K562 (cell line): ENCODE measurements around the gene JADE2. TPM values are rescaled to one million over a fixed set of nuclear protein-coding genes. Genes with fewer than 3 reads are reported as not detected.

ENCODE experiments used
- ATAC-seq: fragments of 200-7000 bp; cut with Tn5 transposase; 3 replicates; pipeline ENCODE4 v1.9.1; 2020; ENCODE audit warnings: moderate library complexity
- BruUV-seq: library from RNA; stranded (reverse); fragments of 400-500 nt; replicated peaks from 2 replicates; lab custom pipeline; 2021; lab: Mats Ljungman, UMichigan
- CTCF ChIA-PET: fragments of 300-600 bp; formaldehyde crosslinking; extraction: SDS; loops from one replicate; lab custom pipeline; 2021; ENCODE audit warnings: low intra/inter-chr PET ratio; lab: Yijun Ruan, JAX
- POLR2A ChIA-PET: fragments of 300-600, 350-650 bp; sonication (Branson Sonifier 250); formaldehyde crosslinking; extraction: SDS; loops from one replicate; lab custom pipeline; 2021; ENCODE audit warnings: antibody characterized with exemption, inconsistent platforms; lab: Yijun Ruan, JAX
- DNase-seq, 4 experiments: peaks; one replicate each; pipeline versions ENCODE4 v3.0.0 to v3.0.0-alpha.2; 2011 to 2018; ENCODE audit warnings: low spot score in 3 of 4, mixed read lengths in 3 of 4; ENCODE audit errors: extremely low read depth in 1 of 4
- FAIRE-seq: peaks from 2 replicates; lab custom pipeline; 2011; peaks lifted over from hg19 to GRCh38; lab: Jason Lieb, UNC
- H2AFZ ChIP-seq: 2 replicates; pipeline ENCODE4 v1.6.0; 2011; ENCODE audit warnings: low read depth, low read length, control low read depth, inconsistent platforms
- H3K27ac ChIP-seq: fragments of 200-600 bp; 3 replicates; pipeline ENCODE4 v1.8.0; 2011; ENCODE audit warnings: low read depth, mild to moderate bottlenecking, control low read depth, inconsistent platforms, low read length, moderate library complexity, mixed read lengths; ENCODE audit errors: extremely low read depth
- H3K27me3 ChIP-seq, 2 experiments: fragments of 300-600 bp in 1 of 2; 2 replicates in 1 of 2; 3 replicates in 1 of 2; pipeline versions ENCODE4 v1.6.0 to v1.8.0; 2011; ENCODE audit warnings: inconsistent platforms in 2 of 2, low read length in 2 of 2, mild to moderate bottlenecking in 1 of 2, mixed read lengths in 1 of 2, moderate library complexity in 1 of 2; ENCODE audit not compliant: control insufficient read depth in 2 of 2, insufficient read depth in 2 of 2
- H3K36me3 ChIP-seq: fragments of 300-600 bp; 3 replicates; pipeline ENCODE4 v1.8.0; 2011; ENCODE audit warnings: mild to moderate bottlenecking, low read length, inconsistent platforms; ENCODE audit not compliant: control insufficient read depth, insufficient read depth
- H3K4me1 ChIP-seq, 2 experiments: fragments of 200-600 bp in 1 of 2; replicated peaks in 1 of 2; 2 replicates in 1 of 2; 3 replicates in 1 of 2; pipeline versions ENCODE4 v1.5.1 to v1.8.0; 2011; ENCODE audit warnings: inconsistent platforms in 2 of 2, low read length in 2 of 2, mild to moderate bottlenecking in 1 of 2, mixed read lengths in 1 of 2, moderate library complexity in 1 of 2; ENCODE audit not compliant: control insufficient read depth in 2 of 2, insufficient read depth in 2 of 2
- H3K4me2 ChIP-seq: 2 replicates; pipeline ENCODE4 v1.6.1; 2011; ENCODE audit warnings: low read length, control low read depth, inconsistent platforms, mixed read lengths; ENCODE audit not compliant: insufficient read depth
- H3K4me3 ChIP-seq: fragments of 200-600 bp; sonication (generic), shearing (Covaris generic); 2 replicates; pipeline ENCODE4 v1.5.1; 2016; ENCODE audit warnings: control low read depth, inconsistent platforms
- H3K79me2 ChIP-seq: fragments of 200-600 bp; 3 replicates; pipeline ENCODE4 v1.8.0; 2011; ENCODE audit warnings: low read length, inconsistent platforms; ENCODE audit not compliant: control insufficient read depth, insufficient read depth
- H3K9ac ChIP-seq, 2 experiments: 2 replicates each; pipeline versions ENCODE4 v1.6.0 to v1.6.1; 2011; ENCODE audit warnings: low read depth in 2 of 2, low read length in 2 of 2, control low read depth in 1 of 2, inconsistent platforms in 1 of 2, mild to moderate bottlenecking in 1 of 2, mixed read lengths in 1 of 2; ENCODE audit not compliant: insufficient read depth in 1 of 2
- H3K9me1 ChIP-seq: one replicate; pipeline ENCODE4 v1.6.0; 2011; ENCODE audit warnings: inconsistent platforms, mild to moderate bottlenecking, low read length, moderate library complexity; ENCODE audit not compliant: control insufficient read depth, insufficient read depth
- H3K9me3 ChIP-seq: replicated peaks from 2 replicates; pipeline ENCODE4 v1.5.1; 2011; ENCODE audit warnings: low read depth, low read length, inconsistent platforms; ENCODE audit not compliant: control insufficient read depth, insufficient read depth
- H4K20me1 ChIP-seq: replicated peaks from 2 replicates; pipeline ENCODE4 v1.6.1; 2011; ENCODE audit warnings: low read length, inconsistent platforms, mixed read lengths; ENCODE audit not compliant: control insufficient read depth, insufficient read depth
- NELFE ChIP-seq: IDR thresholded peaks from 2 replicates; pipeline ENCODE4 v1.6.1; 2011; ENCODE audit warnings: mild to moderate bottlenecking; ENCODE audit not compliant: insufficient read depth, insufficient read length
- REST ChIP-seq, 2 experiments: fragments of 450-650 bp; formaldehyde crosslinking in 1 of 2; IDR thresholded peaks; 2 replicates each; pipeline versions ENCODE4 v1.4.0 to v1.6.1; 2014 to 2020; ENCODE audit warnings: mild to moderate bottlenecking in 2 of 2, borderline replicate concordance in 1 of 2, low read depth in 1 of 2
- SMARCC2 ChIP-seq: fragments of 450-650 bp; IDR thresholded peaks from 2 replicates; pipeline ENCODE4 v1.6.1; 2017; ENCODE audit warnings: antibody characterized with exemption, moderate library complexity, mild to moderate bottlenecking, low read depth
- WGBS: fragments of 100-300 bp; shearing (Covaris generic); methylation state at CpG from one replicate; pipeline ENCODE4 v1.1.6; 2016; ENCODE audit warnings: low coverage, mixed read lengths; ENCODE audit not compliant: insufficient coverage; ENCODE audit errors: missing lambda C conversion rate; 5-methylcytosine and 5-hydroxymethylcytosine counted together
- in situ Hi-C: fragments of 300-500 bp; cut with MboI; formaldehyde crosslinking; loops from 4 replicates; pipeline ENCODE4 v1.15.0; 2018; ENCODE audit warnings: inconsistent platforms, mixed read lengths
- intact Hi-C: fragments of 100-400 bp; cut with micrococcal nuclease; formaldehyde crosslinking; loops from 2 replicates; pipeline ENCODE4 v1.14.2; 2022
- polyA plus RNA-seq, 8 experiments: library from polyadenylated mRNA; depleted of rRNA in 4 of 8; stranded (reverse) in 5 of 8; unstranded in 3 of 8; fragments of >200 nt; fragmentation: Nextera tagmentation in 2 of 8; fragmentation: Illumina TruSeq in 1 of 8; extraction: Ambion mirVana in 2 of 8; extraction: Trizol in 1 of 8; gene quantifications; 2 replicates each; pipeline versions ENCODE4 v1.2.1 to v1.2.3, GENCODE V29; 2011 to 2014; ENCODE audit warnings: inconsistent platforms in 1 of 8, missing spikeins in 1 of 8
- total RNA-seq, 7 experiments: library from RNA; depleted of rRNA in 6 of 7; stranded (reverse); fragments of >200 nt in 6 of 7; fragmentation: Illumina TruSeq in 2 of 7; extraction: Trizol in 2 of 7; gene quantifications; 2 replicates each; pipeline versions ENCODE4 v1.2.1 to v1.2.3, GENCODE V29; 2011 to 2021; ENCODE audit warnings: low replicate concordance in 1 of 7

Gene JADE2
- total and polyA plus RNA-seq, 9 of the 15 experiments (the other 6 are each of a cell fraction or from before 2014, with no cell fraction given) = 0.50 to 23.3 (median 9.1) TPM

GRCh38 chr5:134479839-134480238 is 45.6 kb upstream of the JADE2 start:
- H3K9me3 ChIP-seq = no peaks in the 10 kb centered on the region
- H3K36me3 ChIP-seq = no peaks in the 10 kb centered on the region
- no peaks in the 10 kb centered on the region for H3K27me3 ChIP-seq
- DNase-seq (no peak), ATAC-seq (no peak)
- no peak overlapping the region for H2AFZ ChIP-seq
- no peak overlapping the region for H3K4me2 ChIP-seq
- no peak overlapping the region for H3K27ac ChIP-seq
- CTCF ChIA-PET = no interaction called here
- H3K9ac ChIP-seq = no peak overlapping the region
- TF ChIP-seq REST (IDR thresholded peaks at IDR 0.05; ENCODE audit: borderline replicate concordance) = no peak
- no peak for TF ChIP-seq REST (CRISPR knock-in tag; IDR thresholded peaks at IDR 0.05; ENCODE audit: low read depth)
- TF ChIP-seq NELFE = no peak
- TF ChIP-seq SMARCC2 = no peak
- TF ChIP-seq, all 486 proteins: peak for 0
- no peak overlapping the region for H3K4me3 ChIP-seq
- in situ Hi-C loops = no loop called here
- POLR2A ChIA-PET = no interaction called here
- H4K20me1 ChIP-seq = no peaks in the 10 kb centered on the region
- H3K4me1 ChIP-seq = no peaks in the 10 kb centered on the region; a peak in 1 of 5 replicates
- FAIRE-seq = no peak
- intact Hi-C loops = no loop called here
- no peaks in the 10 kb centered on the region for H3K79me2 ChIP-seq
- WGBS = 74% methylated on average over 4 of the region's 4 CpGs
- no peaks in the 10 kb centered on the region for H3K9me1 ChIP-seq
- no TSS peak for BruUV-seq
